B cell (primary cell): ENCODE results near the gene RCBTB1. TPM values are rescaled to one million over a fixed set of nuclear protein-coding genes. Genes with fewer than 3 reads are reported as not detected.

Experiments
- ATAC-seq: fragments of 200-7000 bp; cut with Tn5 transposase; one replicate; pipeline ENCODE4 v1.10.0; 2021; ENCODE audit warnings: low read depth, mild to moderate bottlenecking, moderate number of reproducible peaks, moderate library complexity
- CTCF ChIA-PET: fragments of 350-600 bp; sonication (Branson Sonifier 250); formaldehyde crosslinking; loops from one replicate; lab custom pipeline; 2021; ENCODE audit warnings: antibody characterized with exemption, inconsistent platforms; lab: Charles Lee
- POLR2A ChIA-PET: fragments of 350-600 bp; sonication (Branson Sonifier 250); formaldehyde crosslinking; loops from one replicate; lab custom pipeline; 2021; ENCODE audit warnings: antibody characterized with exemption; lab: Charles Lee
- DNase-seq: peaks from one replicate; pipeline ENCODE4 v3.0.0; 2013
- H2AFZ ChIP-seq: 2 replicates; pipeline ENCODE4 v1.6.1; 2012; ENCODE audit warnings: mild to moderate bottlenecking, low read depth, low read length; ENCODE audit not compliant: insufficient read depth, poor library complexity, severe bottlenecking
- H3K27ac ChIP-seq, 2 donors: 1 replicate in 1 of 2; 2 replicates in 1 of 2; pipeline ENCODE4 v1.5.1; 2012 to 2013; ENCODE audit warnings: low read length in 2 of 2, mild to moderate bottlenecking in 2 of 2, moderate library complexity in 1 of 2
- H3K27me3 ChIP-seq, 4 experiments: fragments of 200-600 bp in 1 of 4; sonication (generic) in 1 of 4; replicated peaks in 1 of 4; 1 replicate in 2 of 4; 2 replicates in 2 of 4; pipeline versions ENCODE4 v1.6.1 to v1.7.0; 2013 to 2016; ENCODE audit warnings: low read length in 3 of 4, mild to moderate bottlenecking in 2 of 4, mixed read lengths in 1 of 4, moderate library complexity in 1 of 4; ENCODE audit not compliant: insufficient read depth in 4 of 4, control insufficient read depth in 3 of 4; ENCODE audit errors: control extremely low read depth in 1 of 4
- H3K36me3 ChIP-seq, 2 experiments: replicated peaks in 1 of 2; 1 replicate in 1 of 2; 2 replicates in 1 of 2; pipeline versions ENCODE4 v1.6.1 to v1.7.1; 2013; ENCODE audit warnings: low read length in 1 of 2; ENCODE audit not compliant: insufficient read depth in 2 of 2, control insufficient read depth in 1 of 2; ENCODE audit errors: control extremely low read depth in 1 of 2, extremely low read depth in 1 of 2
- H3K4me1 ChIP-seq, 2 donors: fragments of 200-600 bp in 1 of 2; sonication (generic) in 1 of 2; 1 replicate in 1 of 2; 2 replicates in 1 of 2; pipeline versions ENCODE4 v1.5.1 to v1.6.1; 2013 to 2017; ENCODE audit warnings: low read length in 2 of 2; ENCODE audit not compliant: control insufficient read depth in 2 of 2, insufficient read depth in 2 of 2
- H3K4me2 ChIP-seq: replicated peaks from 2 replicates; pipeline ENCODE3; 2012; ENCODE audit warnings: mild to moderate bottlenecking, low read depth, low read length; ENCODE audit not compliant: poor library complexity, severe bottlenecking
- H3K4me3 ChIP-seq, 5 experiments: fragments of 200-600 bp in 1 of 5; sonication (generic) in 1 of 5; 1 replicate in 3 of 5; 2 replicates in 2 of 5; pipeline versions ENCODE4 v1.5.1 to v1.7.0; 2011 to 2016; ENCODE audit warnings: low read length in 4 of 5, mild to moderate bottlenecking in 4 of 5, low read depth in 2 of 5, control low read depth in 1 of 5, moderate library complexity in 1 of 5; ENCODE audit not compliant: insufficient read depth in 1 of 5; ENCODE audit errors: control extremely low read depth in 1 of 5, extremely low read depth in 1 of 5
- H3K79me2 ChIP-seq: fragments of 200-600 bp; sonication (generic); one replicate; pipeline ENCODE4 v1.6.0; 2016; ENCODE audit warnings: low read length; ENCODE audit not compliant: control insufficient read depth, insufficient read depth
- H3K9ac ChIP-seq: fragments of 200-600 bp; sonication (generic); 2 replicates; pipeline ENCODE4 v1.6.1; 2017; ENCODE audit warnings: mild to moderate bottlenecking, low read length, moderate library complexity
- H3K9me3 ChIP-seq, 3 donors: one replicate each; pipeline versions ENCODE4 v1.6.1 to v1.7.1; 2013; ENCODE audit warnings: low read length in 2 of 3; ENCODE audit not compliant: control insufficient read depth in 2 of 3, insufficient read depth in 1 of 3; ENCODE audit errors: control extremely low read depth in 1 of 3
- H4K20me1 ChIP-seq: 2 replicates; pipeline ENCODE4 v1.6.0; 2012; ENCODE audit warnings: mild to moderate bottlenecking, low read length; ENCODE audit not compliant: insufficient read depth, control insufficient read depth, poor library complexity, severe bottlenecking
- H3K27ac Mint-ChIP-seq: one replicate; pipeline ENCODE4 v1.8.0; 2021; ENCODE audit warnings: mixed read lengths
- H3K27me3 Mint-ChIP-seq: one replicate; pipeline ENCODE4 v1.8.0; 2021; ENCODE audit warnings: mixed read lengths
- H3K4me1 Mint-ChIP-seq: one replicate; pipeline ENCODE4 v1.8.0; 2021; ENCODE audit warnings: mixed read lengths
- H3K4me3 Mint-ChIP-seq: one replicate; pipeline ENCODE4 v1.8.0; 2021; ENCODE audit warnings: mixed read lengths
- H3K9me3 Mint-ChIP-seq: one replicate; pipeline ENCODE4 v1.8.0; 2022; ENCODE audit warnings: mixed read lengths; ENCODE audit not compliant: insufficient read depth
- EZH2 ChIP-seq: IDR thresholded peaks from 2 replicates; pipeline ENCODE4 v1.6.1; 2012; ENCODE audit warnings: borderline replicate concordance, low read depth, mild to moderate bottlenecking, moderate library complexity, low read length; ENCODE audit not compliant: insufficient read depth, poor library complexity, severe bottlenecking
- WGBS: methylation state at CpG from one replicate; pipeline ENCODE4 v1.1.5; 2013; ENCODE audit warnings: missing lambda C conversion rate; ENCODE audit not compliant: insufficient coverage; 5-methylcytosine and 5-hydroxymethylcytosine counted together
- intact Hi-C: fragments of 100-400 bp; cut with micrococcal nuclease; formaldehyde crosslinking; loops from one replicate; pipeline ENCODE4 v1.10.0; 2022
- polyA plus RNA-seq: library from polyadenylated mRNA; depleted of rRNA; stranded (reverse); fragments of >200 nt; gene quantifications from 2 replicates; pipeline ENCODE4 v1.2.3, GENCODE V29; 2012
- total RNA-seq, 2 donors: library from RNA; stranded (reverse); fragments of 120-200 nt in 1 of 2; gene quantifications; 1 replicate in 1 of 2; 2 replicates in 1 of 2; pipeline versions ENCODE4 v1.2.3 to v1.2.4, GENCODE V29; 2013 to 2022
- TF ChIP-seq, protein P1 (sequence below): fragments of 200-600 bp; IDR thresholded peaks from one replicate; pipeline ENCODE4 v1.8.0; 2022; ENCODE audit warnings: antibody characterized with exemption, mild to moderate bottlenecking

The RCBTB1 gene
- total and polyA plus RNA-seq, 2 donors (not counting 1 experiment from before 2014, with no cell fraction given): 10.7 to 35.2 TPM

DNA sequence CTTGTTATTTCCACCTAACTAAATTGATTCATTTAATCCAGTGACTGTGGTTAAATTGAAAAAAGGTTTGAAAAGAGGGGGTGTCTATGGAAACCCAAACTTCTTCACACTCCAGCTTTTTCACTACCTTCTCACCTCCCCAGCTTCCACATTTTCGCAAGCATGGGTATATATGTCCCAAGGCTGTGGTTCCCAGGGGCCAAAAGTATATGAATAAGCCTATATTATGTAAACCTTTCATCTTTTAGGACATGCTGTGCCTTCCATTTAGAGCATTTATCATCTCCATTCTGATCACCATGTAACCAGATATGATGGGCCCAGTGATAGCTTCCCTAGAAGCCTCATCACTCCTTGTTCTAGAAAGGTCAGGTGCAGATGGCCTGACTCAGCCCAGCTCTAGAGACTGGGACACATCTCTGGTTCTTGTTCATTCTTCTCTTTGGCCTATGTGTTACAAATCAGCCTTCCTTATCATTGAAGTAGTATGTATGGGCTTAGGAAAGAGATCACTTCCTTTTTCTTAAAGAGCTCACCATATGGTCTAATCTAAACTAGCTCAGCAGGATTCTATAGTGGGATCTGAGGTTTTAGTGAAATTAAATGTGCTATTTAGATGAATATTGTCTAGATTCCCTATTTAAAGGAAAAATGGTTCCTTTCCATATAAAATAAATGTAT, 23.4 kb upstream of the RCBTB1 start:
- H3K4me2 ChIP-seq: no peak overlapping the region
- H3K9me3 ChIP-seq: peaks cover 0 to 5% (median 2%) of the 10 kb centered on the region in 3 donors
- peaks cover 12 to 19% of the 10 kb centered on the region in 2 donors for H3K4me1 ChIP-seq
- H3K27me3 ChIP-seq: no peaks in the 10 kb centered on the region
- H2AFZ ChIP-seq: no peak overlapping the region
- intact Hi-C loops: no loop called here
- POLR2A ChIA-PET: no interaction called here
- no peaks in the 10 kb centered on the region for H3K79me2 ChIP-seq
- Mint-ChIP-seq H3K9me3 (no peaks in the 10 kb centered on the region), H3K4me1 (peaks cover 25% of the 10 kb centered on the region), H3K4me3 (no peak overlapping the region), H3K27ac (peak overlapping the region; percentile 1), H3K27me3 (no peaks in the 10 kb centered on the region)
- ATAC-seq (no peak), DNase-seq (no peak)
- no peak overlapping the region for H3K4me3 ChIP-seq
- no peak overlapping the region for H3K27ac ChIP-seq
- H4K20me1 ChIP-seq: no peaks in the 10 kb centered on the region
- no CpG with 5 or more reads among the region's 1 CpG for WGBS
- no peaks in the 10 kb centered on the region for H3K36me3 ChIP-seq
- H3K9ac ChIP-seq: no peak overlapping the region
- CTCF ChIA-PET: interaction anchor here (0.6 to 4.3 kb wide), 14 partner anchors 7 to 1462 kb away, joined by 3 to 73 read pairs (median 3); partner anchors contain the start of gene ARL11
- TF ChIP-seq, protein P1, sequence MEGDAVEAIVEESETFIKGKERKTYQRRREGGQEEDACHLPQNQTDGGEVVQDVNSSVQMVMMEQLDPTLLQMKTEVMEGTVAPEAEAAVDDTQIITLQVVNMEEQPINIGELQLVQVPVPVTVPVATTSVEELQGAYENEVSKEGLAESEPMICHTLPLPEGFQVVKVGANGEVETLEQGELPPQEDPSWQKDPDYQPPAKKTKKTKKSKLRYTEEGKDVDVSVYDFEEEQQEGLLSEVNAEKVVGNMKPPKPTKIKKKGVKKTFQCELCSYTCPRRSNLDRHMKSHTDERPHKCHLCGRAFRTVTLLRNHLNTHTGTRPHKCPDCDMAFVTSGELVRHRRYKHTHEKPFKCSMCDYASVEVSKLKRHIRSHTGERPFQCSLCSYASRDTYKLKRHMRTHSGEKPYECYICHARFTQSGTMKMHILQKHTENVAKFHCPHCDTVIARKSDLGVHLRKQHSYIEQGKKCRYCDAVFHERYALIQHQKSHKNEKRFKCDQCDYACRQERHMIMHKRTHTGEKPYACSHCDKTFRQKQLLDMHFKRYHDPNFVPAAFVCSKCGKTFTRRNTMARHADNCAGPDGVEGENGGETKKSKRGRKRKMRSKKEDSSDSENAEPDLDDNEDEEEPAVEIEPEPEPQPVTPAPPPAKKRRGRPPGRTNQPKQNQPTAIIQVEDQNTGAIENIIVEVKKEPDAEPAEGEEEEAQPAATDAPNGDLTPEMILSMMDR: no peak
- no peak for TF ChIP-seq EZH2

DNA sequence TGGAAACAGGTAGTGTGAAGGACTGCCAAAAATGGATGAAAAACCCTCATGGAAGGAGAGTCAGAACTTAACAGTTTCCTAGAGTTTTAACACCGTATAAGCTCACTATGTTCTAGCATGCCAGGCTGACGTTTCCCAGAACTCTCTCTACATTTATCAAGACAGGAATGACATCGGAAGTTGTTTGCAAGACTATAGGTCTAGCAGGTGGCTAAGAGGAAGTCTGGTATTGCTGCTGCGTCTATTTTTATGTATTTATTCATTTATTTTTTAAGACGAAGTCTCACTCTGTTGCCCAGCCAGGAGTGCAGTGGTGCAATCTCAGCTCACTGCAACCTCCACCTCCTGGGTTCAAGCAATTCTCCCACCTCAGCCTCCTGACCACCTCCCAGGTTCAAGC, 22.4 kb upstream of the RCBTB1 start:
- ATAC-seq: no peak

More for the DNA sequence above, 22.4 kb upstream of the RCBTB1 start:
- no peaks in the 10 kb centered on the region for H4K20me1 ChIP-seq
- H3K4me1 Mint-ChIP-seq: peaks cover 25% of the 10 kb centered on the region
- H3K4me3 Mint-ChIP-seq: peak overlapping the region; percentile 37
- no peak for DNase-seq
- no peaks in the 10 kb centered on the region for H3K27me3 Mint-ChIP-seq
- ChIA-PET CTCF (interaction anchor here (0.6 to 4.3 kb wide), 22 partner anchors 8 to 370 kb away, joined by 3 to 73 read pairs (median 4); partner anchors contain the start of genes ARL11 and RCBTB1), POLR2A (interaction anchor here (0.6 kb wide), 1 partner anchor 314 kb away, joined by 5 read pairs; no protein-coding TSS in a partner anchor)
- no peak overlapping the region for H3K27ac ChIP-seq
- H3K4me2 ChIP-seq: peak overlapping the region; percentile 23
- intact Hi-C loops: loop anchor here (1.0 to 2.0 kb wide), 7 partner anchors 22 to 367 kb away; partner anchors contain the start of genes CAB39L, PHF11, RCBTB1 and SETDB2
- TF ChIP-seq EZH2: no peak
- TF ChIP-seq, protein P1: no peak
- H3K9me3 Mint-ChIP-seq: no peaks in the 10 kb centered on the region
- no peaks in the 10 kb centered on the region for H3K36me3 ChIP-seq
- peaks cover 0 to 5% (median 2%) of the 10 kb centered on the region in 3 donors for H3K9me3 ChIP-seq
- H3K27me3 ChIP-seq: no peaks in the 10 kb centered on the region
- no CpG with 5 or more reads among the region's 5 CpGs for WGBS
- peaks cover 12 to 19% of the 10 kb centered on the region in 2 donors for H3K4me1 ChIP-seq
- peak overlapping the region; percentile 59 for H2AFZ ChIP-seq
- no peaks in the 10 kb centered on the region for H3K79me2 ChIP-seq
- H3K9ac ChIP-seq: no peak overlapping the region
- H3K4me3 ChIP-seq: no peak overlapping the region
- peak overlapping the region; percentile 74 for H3K27ac Mint-ChIP-seq
